OCI-LY3 (cell line): ENCODE data around the gene HPGDS.

Source experiments
- CTCF ChIP-seq: fragments of 200-600, 300-600 bp; sonication (generic); IDR thresholded peaks from 2 replicates; pipeline ENCODE4 v1.5.1; 2014; ENCODE audit warnings: antibody characterized with exemption, low read length, low read depth
- EZH2phosphoT487 ChIP-seq: fragments of 200-600 bp; shearing (Covaris generic); IDR thresholded peaks from 2 replicates; pipeline ENCODE4 v1.6.1; 2018; ENCODE audit warnings: antibody characterized with exemption, mixed run types, low read depth

DNA sequence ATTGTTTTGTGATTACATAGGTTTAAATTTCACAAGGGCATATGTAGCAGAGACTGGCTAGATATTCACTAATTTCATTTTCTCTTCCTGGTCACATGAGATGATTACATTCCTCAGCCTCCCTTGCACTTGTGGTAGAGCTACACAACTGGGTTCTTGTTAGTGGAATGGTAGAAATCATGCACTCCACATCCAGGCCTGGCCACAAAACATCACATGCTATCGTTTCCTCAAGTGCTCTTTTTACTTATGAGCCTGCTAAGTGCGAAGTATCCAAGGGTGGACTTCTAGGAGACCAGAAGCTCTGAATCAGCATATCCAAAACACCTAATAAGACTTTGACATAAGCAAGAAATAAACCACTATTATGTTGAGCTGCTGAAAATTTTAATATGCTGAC is 26.4 kb upstream of the HPGDS start:
- TF ChIP-seq CTCF, result no peak
- no peak for TF ChIP-seq EZH2phosphoT487
